GM19023 (cell line): Measurements from ENCODE around the gene REG1A.

Experiments
- ATAC-seq: cut with Tn5 transposase; IDR thresholded peaks from one replicate; pipeline ENCODE4 v1.9.1; 2021; ENCODE audit warnings: mild to moderate bottlenecking, moderate library complexity; ENCODE audit not compliant: unreplicated experiment

REG1A gene

DNA sequence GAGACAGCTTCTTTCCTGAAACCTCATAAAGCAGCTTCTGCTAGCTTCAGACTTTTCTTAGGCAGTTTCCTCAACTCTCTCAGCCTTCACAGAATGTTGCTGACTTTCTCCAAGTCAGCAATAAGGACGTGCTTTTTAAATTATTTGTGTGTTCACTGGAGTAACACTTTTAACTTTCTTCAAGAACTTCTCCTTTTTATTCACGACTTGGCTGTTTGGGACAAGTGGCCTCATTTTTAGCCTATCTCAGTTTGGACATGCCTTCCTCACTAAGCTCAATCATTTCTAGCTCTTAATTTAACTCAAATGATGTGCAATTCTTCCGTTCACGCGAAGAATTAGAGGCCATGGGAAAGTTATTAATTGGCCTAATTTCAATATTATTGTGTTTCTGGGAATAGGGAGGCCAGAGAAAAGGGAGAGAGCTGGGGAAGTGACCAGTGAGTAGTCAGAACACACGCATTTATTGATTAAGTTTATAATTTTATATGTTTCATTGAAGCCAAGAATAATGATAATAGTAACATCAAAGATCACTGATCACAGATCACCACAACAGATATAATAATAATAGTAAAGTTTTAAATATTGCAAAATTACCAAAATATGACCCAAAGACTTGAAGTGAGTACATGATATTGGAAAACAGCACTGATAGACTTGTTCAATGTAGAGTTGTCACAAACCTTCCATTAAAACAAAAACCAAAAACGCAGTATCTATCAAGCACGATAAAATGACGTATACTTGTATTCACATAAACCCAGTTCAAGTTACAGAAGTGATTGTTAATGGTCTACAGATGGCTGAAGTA, 4.8 kb downstream of the REG1A start:
- ATAC-seq = no peak

DNA sequence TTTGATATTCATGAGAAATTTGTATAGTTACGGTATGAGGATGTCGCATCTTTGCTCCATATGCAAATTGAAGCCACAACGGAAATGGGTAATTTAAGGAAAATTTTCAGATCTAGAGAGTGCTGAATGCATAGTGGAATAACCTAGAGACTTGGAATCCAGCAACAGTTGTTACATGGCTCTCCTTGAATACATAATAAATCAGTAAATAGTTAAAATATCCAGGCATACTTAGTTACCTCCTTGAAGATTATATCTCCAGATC, 5.4 kb downstream of the REG1A start:
- ATAC-seq = no peak

DNA sequence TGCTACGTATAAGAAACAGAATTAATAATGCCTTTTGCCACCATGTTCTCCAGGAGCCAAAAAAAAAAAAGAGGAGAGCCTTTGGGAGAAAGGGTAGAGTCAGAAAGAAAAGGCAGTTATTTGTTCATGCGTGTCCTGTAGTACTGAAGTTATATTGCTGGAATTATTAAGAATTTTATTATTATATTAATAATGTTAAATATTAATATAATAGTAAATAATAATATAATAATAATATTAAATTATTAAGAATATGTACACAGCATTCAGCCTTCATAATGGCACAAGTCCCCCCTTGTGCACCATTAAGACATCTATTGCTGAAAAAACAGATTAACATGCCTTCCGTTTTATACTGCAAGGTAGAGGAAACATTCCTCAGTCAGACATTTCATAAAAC, 8.1 kb downstream of the REG1A start:
- ATAC-seq = no peak

DNA sequence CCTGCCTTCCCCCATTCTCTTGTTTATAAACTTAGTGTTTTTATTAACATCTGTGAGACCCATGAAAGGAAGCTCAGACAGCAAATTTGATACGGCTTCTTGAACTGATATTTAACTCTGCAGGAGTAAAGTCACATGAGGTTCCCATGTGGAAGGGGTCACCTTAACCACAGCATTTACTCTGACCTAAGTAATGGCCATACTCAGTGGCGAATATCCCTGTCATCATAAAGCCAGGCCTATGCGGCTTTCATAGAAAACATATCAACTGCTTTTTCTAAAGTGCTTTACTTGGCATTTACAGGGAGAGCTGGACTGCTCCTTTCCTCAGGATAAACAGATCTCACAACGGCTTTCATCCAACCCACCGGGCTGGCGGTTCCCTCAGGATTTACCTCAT, 9.0 kb downstream of the REG1A start:
- no peak for ATAC-seq

DNA sequence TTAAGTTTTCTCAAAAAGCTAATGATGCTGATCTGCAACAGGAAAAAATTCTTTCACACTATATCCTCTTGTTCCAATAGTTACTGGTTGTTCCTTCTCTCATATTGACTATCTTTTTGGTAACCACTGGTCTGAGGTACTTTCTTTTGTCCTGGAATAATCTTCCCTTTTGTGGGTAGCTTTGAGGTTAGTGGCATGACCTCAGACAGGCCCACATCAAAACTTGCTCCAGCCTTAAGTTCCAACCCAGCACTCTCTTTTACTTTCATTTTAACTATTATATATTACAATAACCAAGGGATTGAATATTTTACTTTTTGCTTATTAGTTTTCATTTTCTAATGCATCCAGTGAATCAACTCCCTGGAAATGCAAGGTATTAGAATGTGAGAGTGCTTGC, 9.5 kb downstream of the REG1A start:
- no peak for ATAC-seq

DNA sequence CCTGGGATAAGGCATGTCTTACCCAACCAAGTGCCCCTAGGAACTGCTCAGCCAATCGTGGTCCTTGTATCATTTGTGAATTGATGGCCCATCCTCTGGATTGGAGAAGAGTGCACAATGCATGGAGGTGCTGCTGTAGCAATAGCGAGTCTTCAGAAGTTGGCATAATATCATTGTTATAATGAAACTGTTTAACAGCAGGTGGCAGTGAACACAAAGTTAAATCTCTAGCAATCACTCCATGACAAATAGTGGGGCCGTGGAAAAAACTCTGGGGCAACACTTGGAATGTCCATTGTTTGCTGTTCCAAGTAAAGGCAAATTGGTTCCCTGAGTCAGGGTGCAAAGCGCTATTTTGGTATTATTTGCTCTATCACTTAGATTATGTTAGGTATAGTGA, 11.4 kb downstream of the REG1A start:
- ATAC-seq = no peak

DNA sequence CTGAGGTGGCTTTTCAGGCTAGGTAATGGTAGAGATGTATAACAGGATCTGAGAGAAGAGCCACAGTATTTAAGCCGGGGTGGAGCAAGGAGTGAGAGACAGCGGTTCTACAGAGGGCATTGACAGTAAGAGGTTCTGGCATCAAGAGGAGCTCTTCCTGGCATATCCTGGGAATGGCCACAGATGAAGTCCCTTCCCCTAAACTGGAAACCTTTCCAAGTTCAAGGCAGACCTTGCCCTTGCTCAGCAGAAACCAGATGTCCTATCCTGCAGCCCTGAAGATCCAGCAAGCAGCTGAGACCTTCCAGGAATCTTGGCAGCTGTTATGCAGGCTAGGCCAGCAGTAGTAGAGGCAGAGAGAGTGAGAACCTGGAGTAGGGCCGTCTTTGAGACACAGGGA, 18.1 kb downstream of the REG1A start:
- ATAC-seq = no peak

DNA sequence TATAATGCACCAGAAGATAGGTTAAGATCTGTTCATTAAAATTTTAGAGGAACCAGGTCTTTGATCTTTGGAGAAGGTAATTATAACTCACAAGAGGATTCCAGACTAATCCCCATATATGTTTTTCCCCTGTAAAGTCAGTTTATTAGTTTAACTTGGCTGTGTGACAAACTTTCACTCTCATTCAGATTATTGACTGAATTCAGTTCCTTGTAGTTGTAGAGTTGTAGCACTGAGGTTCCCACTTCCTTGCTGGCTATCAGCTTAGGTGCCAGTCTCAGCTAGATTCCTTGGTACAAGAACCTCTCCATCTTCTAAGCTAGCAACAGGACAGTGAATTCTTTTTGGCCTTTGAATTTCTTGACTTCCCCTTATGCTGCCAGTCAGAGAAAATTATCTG, 19.1 kb downstream of the REG1A start:
- no peak for ATAC-seq

DNA sequence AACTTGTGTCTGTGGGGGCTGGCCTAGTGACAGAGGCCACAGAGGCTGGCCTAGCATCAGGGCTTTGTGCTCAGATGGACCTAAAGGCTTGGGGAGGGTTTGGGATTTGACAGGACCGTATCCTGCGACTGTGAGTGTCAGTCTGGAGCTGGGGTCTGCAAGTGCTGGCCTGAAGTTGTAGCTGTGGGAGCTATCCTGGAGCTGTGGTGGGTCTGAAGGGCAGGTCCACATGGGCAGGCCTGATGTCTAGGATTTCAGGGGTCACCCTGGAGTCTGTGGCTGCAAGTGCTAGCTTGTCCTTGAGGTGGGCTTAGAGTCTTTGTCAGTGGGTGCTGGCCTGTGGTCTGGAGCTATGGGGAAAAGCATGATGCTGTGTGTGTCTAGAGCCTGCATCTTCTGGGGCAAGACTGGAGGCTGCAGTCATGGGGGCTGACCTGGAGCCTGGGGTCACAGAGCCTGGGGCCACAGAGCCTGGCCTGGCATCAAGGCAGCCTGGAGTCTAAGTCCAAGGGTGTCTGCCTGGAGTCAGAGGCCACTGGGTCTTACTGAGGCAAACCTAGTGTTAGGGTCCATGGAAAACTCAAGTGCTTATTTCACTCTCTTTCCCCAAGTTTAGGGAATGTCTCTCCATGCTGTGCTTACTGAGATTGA, 35.7 kb downstream of the REG1A start:
- ATAC-seq = no peak

DNA sequence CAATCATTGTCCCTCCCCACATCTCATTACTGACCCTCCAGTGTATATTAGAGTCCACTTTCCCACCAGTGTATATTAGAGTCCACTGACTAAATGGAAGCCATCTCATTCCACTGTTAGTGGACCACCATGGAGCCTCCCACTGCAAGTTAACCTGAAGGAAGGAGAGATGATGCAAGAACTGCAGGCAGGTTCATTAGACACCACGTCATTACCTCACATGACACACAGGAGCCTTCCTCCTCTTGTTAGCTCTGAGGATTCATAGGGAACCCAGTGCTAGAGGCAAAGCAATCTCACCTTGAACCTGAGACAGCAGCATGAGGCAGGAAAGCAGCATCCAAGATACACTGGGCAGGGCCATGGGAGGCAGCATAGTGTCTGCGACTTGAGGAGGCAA, 38.7 kb downstream of the REG1A start:
- ATAC-seq = no peak

DNA sequence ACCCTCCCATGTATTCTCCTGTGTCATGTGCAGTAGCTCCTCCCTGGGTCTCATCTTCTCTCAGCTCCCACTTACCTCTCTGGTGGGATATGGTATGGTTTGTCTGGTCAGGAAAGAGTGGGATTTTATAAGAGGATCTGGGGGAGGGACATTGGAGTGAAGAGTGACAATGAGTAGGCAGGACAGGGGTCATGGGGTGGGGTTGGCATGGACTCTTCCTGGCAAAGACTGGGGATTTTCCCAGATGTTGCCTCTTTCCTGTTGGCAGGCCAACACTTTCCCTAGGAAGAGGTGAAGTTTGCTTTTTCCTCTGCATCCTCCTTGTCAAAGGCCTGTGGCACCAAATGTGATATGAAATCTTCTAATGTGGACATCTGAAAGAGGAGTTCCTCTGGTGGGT, 39.4 kb downstream of the REG1A start, which contains the start of gene REG3A:
REG3A (minus strand) TSS at position 101 of the 400 bp plus-strand sequence. CDS start 348 bp downstream, outside the sequence.
- no peak for ATAC-seq

DNA sequence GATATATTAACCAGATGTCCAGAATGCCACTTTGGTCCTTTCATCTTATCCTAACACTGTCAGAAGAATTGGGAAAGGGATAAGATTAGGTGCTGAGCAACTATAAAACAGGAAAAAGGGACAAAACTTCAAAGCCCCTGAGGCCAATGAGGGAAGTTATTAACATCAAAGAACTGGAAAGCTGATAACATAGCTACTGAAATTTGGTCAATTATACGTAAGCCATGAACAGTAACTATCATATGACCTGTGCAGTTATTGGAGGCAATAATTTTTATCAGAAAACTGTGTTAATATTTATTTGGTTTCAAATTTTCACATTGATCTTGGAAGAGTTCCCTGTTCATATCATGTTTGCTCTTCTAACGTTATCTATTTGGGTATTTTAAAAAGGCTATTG, 41.8 kb downstream of the REG1A start:
- no peak for ATAC-seq

DNA sequence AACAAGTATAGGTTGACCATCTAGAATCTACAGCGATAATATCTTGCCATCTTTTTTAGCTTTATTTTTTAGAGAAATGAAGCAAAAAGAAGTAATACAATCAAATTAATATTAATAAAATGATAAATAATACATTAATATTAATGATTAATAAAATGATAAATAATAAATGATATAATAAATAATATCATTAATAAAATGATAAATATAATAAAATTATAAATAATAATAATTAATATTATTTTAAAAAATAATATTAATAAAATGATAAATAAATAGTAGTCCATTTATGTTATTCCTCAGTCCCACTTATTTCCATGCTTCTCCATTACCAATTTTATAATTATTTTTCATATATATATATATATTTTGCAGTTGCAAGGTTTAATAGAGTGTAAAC, 42.5 kb downstream of the REG1A start:
- no peak for ATAC-seq

DNA sequence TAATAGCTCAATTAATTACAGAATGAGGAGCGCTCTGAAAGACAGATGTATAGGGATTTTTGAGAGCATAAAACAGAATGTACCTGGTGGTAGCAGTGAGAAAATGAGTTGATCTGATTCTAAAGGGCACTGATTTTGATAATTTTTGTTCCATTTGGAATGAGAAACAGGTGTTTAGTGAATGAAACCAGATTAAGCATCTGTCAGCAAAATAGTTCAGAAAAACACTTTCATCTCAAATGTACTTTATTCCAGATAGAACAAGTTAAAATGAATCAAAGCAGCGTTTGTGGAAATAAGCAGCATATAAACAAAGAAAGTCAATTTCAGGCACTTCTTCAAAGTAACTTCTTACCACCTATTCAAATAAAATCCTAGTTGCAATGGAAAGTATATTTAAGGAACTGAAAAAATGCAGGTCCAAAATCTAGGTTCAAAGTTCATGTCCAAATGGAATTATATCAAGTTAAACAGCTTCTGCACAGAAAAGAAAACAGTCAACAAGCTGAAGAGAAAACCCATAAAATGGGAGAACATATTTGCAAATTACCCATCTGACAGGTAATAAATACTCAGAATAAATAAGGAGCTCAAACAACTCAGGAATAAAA, 51.2 kb downstream of the REG1A start:
- no peak for ATAC-seq
